GM21528 (cell line): ENCODE data around the gene CD36.
A peak's percentile ranks its signal among the peaks of the same experiment; 100 is the strongest.

ENCODE experiments used
- ATAC-seq: cut with Tn5 transposase; IDR thresholded peaks from one replicate; pipeline ENCODE4 v1.9.1; 2021; ENCODE audit warnings: mild to moderate bottlenecking, moderate library complexity; ENCODE audit not compliant: unreplicated experiment, low FRiP score

Gene CD36

DNA sequence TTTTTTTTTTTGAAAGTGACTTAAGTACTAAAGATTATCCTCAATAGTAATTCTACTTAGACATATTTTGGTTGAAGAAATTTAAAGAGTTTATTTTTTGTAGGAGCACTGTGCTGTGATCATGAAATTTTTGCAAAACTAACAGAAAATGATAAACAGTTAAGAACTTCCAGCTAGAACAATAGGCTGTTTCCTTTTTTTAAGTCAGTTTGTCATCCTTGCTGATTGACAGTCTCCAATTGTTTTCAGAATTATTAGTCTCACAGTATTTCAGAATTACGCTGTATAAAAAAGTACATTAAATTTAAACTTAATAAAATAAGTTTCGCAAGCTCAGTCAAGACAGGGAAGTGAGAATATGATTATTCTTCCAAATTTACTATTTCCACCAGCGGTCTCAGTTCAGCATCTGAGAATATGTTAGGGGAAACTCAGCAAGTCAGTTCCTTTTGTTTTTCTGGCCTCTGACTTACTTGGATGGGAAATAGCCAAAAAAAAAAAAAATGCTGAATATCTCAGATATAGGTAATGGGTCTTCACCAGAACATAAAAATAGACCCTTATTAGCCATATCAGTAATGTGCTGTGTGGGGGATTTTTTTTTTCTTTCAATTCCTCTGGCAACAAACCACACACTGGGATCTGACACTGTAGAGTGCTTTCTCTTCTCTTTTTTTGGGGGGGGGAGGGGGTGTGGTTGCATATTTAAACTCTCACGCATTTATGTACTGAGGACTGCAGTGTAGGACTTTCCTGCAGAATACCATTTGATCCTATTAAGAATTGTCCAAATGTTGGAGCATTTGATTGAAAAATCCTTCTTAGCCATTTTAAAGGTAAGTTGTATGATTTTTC lies at the start of gene CD36:
TSS of gene CD36 (plus strand) at position 732 of the 855 bp plus-strand sequence. CDS start 8,099 bp downstream, outside the sequence.
- ATAC-seq, result peak; percentile 74

DNA sequence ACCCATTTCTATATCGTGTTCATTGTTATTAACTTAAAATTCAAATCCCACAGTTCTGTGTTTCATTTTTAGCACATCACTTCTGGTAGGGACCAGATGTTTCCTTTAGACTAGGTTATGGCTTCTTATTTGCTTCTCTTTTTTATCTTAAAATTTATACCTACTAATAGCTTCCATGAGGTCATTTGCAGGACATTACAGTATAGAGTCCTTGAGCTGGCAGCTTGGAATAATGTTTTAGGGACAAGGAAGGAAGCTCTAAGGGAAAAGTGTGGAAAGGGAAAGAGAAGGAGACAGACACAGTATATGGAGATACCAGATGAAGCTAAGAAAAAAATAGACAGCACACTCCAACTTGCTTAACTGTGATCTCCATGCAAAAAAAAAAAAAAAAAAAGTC lies 48.8 kb upstream of the CD36 start:
- no peak for ATAC-seq

DNA sequence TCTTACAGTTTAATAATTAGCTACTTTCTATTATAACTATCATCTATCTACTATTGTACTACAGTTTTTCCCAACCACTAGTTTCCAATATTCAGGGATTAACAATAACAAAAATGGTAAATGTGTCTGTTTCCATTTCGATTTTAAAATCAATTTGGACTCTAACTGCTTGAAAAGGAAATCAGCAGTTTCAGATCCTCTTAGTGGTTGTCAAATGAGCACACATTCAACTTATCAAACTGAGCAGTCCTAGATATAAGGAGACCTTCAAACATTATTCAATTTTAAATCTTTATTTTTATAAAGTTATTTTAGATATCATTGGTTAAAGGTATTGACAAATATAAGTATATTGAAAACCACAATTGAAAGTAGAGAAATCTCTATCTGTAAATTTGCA lies 46.8 kb upstream of the CD36 start:
- no peak for ATAC-seq

DNA sequence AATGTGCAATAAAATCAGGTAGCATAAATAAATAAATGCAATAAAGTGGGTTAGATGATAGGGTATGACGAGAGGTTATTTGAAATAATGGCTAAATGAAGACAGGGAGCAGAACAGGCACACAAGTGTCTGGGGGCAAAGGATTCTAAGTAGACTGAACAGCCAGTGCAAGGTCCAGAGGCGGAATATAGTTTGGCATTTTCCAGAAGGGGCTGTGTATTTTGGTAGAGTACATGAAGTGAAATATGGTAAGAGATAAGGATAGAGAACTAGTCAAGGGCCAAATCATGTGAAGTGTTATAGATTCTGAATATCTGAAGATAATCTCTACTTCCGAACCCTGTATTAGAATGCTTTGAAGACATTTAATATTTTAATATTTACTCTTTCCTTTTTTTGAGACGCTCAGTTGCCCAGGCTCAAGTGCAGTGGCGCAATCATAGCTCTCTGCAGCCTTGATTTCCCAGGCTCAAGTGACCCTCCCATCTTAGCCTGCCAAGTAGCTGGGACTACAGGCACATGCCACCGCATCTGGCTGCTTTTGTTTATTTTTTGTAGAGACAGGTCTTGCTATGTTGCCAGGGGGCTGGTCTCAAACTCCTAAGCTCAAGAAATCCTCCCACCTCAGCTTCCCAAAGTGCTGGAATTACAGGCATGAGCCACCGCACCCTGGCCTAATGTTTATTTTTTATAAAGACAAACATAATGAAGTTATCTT lies 44.4 kb upstream of the CD36 start:
- no peak for ATAC-seq

DNA sequence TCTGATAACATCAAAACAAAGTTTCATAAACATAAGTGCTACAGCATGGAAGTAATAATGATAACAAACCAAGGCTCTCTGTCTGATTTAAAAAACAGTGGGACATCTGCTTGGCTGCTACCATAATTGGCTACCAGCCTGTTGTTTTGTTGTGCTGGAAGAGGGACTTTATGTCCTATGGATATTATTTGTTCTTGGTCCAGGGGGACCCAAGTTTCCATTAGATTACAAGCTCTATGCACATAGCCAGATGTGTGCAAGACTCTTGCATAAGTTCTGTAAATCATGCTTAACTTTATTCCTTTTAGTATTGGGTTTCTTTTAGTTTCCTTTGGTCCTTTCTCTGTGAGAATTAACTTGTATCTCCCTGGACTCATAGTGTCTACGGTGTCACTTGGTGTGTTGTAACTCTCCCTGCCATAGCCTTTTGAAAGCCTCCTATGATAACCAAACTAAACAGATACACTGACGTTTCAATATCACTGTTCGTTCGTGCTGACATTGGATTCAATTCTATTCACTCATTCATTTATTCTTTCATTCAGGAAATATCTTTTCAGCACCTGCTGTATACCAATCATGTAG lies 41.4 kb upstream of the CD36 start:
- no peak for ATAC-seq

DNA sequence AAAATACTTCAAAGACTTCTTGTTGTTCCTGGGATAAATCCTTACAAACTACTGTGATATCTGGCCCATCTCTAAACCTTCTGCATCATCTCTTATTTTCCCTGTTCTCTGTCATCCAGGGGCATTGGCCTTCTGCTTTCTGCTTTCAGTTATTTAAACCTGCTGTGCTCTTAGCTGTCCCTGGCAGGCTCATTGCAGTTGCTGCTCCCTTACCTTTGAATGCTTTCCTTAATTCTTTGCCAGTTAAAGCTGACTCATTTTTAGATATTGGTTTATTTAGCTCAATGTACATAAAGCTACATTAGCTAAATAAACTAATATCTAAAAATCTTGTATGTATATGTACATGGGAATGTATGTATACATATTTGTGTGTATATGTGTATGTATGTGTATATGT lies 40.6 kb upstream of the CD36 start:
- ATAC-seq, result no peak

DNA sequence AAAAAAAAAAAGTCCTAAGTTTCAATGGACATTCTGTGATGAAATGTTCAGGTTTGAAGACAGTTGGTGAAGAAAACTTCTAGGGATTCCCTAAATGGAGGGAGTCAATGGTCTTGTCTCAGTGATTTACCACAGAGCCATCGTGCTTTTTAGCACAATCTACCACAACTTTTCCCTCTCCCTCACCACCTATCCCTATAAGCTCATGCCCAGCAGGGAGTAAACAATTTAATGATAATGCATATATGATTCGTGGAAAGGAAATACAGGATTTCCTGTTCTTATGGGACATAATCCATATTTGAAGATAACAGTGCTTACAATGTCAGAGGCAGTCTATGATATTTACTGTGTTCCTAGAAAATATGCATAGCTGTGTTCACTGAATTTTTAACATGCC lies 38.4 kb upstream of the CD36 start:
- ATAC-seq, result no peak

DNA sequence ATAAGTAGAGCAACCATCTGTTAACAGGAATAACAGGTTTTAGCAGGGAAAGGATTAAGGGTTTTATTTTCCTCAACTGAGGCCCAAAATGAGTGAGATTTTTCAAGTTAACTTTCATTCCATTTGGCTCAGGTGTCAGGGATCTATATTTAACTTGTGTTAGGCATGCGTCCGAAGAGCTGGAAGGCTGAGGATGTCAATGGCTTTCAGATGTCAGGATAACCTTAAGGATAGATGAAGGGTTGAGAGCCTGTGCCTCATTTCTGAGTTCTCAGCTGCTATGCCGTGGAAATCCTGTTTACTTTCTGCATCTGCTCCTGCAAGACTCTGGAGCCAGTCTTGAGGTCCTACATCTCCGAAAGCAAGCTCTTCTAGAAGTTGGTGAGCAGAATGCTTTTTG lies 36.4 kb upstream of the CD36 start:
- no peak for ATAC-seq

DNA sequence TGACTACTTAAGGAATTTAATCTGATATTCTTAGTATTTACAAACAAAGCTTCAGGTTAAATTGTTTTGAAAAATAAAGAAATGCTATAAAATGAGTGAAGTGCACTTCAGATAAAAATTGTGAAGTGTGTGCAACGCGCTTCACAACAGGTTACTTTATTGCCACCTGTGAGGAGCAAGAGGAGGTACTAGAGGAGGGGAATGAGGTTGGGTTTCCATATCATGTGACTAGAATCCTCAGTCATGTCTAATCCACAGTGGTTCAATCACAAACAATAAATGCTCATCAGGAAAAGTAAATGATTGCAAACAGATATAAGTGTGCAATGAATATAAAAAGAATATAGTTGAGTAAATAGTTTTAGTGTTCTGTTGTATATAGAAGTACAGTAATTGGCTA lies 34.5 kb upstream of the CD36 start:
- ATAC-seq, result no peak

DNA sequence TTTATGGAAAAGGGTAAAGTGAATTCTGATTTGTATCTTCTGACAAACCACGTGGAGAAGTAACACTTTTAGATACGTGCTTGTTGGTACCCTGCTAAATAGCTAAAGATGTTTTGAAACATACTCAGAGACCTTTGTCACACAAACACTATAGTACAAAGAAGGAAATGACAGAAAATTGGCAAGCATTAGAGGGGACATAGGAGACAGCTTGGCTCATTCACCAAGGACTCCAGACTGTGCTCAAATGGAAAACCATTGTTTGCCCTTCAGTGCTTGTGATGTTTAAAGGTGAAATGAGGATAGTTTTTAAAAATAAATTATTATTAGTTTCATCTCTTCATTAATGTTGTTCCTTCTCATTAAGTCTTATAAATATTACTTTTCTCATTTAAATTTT lies 34.0 kb upstream of the CD36 start:
- ATAC-seq, result no peak

DNA sequence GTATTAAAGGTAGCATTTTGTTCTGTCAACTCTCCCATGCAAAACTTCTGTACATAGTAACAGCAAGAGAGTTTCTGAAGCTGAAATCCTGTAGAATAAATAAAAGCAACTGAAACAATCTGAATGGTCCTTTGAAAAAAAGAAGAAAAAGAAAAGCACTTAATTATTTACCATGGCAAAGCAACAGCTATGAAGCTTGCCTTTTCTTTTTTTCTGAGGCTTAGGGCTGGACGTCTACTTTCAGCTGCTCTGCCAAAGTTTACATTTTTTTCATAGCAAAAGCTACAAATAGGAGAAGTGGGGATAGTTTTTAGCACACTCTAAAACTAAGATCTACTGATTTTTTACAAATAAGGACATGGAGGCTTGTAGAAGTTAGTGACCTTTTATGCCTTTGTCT lies 31.3 kb upstream of the CD36 start:
- no peak for ATAC-seq

DNA sequence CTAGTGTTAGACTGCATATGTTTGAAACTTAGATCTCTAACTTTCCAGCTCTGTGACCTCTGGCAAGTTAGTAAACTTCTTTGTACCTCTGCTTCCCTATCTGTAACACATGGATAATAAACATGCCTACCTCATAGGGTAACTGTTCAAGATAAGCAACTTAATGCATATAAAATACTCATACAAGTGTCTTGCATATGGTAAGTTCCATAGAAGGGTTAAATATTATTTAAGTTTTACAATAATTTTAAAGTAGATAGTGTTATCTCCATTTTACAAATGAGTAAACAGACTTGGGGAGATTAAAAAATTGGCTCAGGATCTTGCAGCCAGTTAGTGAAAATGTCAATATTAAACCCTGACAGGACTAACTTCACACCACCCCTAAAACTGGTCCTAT lies 30.1 kb upstream of the CD36 start:
- ATAC-seq, result no peak

DNA sequence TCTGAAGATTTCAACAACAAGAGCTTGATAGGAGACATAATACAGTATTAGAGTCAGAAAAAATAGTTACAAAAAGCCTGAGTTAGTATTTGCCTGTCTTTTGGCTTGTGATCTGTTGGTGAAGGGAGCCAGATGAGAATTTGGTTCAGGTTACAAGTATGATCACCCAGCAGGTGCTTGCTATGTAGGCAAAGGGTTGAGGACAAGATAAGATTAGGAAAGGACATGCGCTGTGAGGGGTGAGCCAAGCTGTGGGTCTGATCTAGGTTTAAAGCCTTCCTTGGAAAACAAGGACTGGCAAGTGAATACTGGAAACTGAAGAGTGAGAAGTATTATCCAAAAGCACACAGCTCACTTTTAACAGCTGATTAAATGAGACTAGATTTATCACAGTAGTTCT lies 28.7 kb upstream of the CD36 start:
- ATAC-seq, result no peak

DNA sequence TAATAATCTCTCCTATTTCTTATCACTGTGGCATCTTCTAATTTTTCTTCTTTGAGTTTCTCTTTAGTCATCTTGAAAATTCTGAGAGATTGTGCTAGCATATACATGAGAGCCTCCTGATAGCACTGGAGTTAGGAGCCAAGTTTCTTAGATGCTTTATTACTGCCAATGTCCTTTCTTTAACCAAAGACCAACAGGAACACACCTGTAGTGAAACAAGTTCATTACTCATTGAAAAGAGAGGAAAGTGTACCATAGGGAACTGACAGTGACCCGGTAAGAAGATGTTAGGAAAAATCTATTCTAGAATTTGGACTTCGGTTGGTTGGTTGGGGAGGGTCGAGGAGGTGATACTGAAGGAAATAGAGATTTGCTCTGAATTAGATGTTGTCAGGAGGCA lies 27.1 kb upstream of the CD36 start:
- no peak for ATAC-seq

DNA sequence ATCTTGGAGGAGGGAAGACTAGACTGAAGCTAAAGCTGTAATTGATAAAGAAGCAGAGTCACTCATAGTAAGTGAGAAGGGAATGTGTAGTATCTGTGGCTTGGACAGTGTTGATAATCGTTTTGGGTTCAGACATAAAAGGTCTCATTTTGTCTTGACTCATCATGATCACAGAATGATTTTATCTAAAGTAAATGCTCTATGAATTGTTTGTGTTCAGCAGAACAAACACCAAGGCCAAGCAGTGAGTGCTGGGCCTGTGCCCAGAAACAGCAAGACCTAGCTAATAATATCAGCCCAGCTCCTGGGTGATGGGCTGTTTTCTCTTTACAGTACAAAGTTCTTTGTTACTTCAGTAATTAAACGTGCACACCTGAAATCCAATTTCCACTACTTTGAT lies 26.7 kb upstream of the CD36 start:
- ATAC-seq, result no peak

DNA sequence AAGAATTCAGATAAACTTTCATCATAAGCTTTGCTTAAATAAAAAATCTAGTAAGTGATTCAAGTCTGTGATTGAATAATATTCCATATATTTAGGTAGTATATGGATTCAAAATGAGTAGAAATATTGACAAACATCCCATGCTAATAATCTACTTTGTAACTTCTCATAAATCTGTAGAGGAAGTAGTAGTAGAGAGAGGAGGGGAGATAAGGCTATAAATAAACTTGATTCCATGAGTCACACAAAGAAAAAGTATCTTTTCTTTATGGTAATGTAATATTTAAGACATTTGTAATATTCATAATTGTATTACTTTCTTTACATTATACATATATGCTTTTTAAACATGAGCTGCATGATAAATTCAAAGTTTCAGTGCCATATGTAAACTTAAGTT lies 25.6 kb upstream of the CD36 start:
- no peak for ATAC-seq

DNA sequence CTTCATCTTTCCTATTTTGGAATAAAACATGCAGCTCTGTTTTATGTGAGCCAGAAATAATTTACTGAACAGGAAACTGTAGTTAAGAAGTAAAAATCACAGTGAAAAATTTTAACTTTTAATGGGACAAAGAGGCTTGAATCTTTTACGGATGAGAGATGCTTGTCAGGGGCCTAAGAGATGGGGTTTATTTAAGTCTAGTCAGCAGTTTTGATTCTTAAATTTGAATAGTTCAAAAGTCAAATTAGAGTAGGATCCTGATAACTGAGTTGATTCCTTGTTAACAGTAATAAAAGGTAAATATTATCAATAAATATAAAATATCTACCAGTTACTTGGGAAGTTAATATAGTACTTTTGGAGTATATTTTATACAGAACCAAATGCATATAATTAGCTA lies 24.9 kb upstream of the CD36 start:
- no peak for ATAC-seq

DNA sequence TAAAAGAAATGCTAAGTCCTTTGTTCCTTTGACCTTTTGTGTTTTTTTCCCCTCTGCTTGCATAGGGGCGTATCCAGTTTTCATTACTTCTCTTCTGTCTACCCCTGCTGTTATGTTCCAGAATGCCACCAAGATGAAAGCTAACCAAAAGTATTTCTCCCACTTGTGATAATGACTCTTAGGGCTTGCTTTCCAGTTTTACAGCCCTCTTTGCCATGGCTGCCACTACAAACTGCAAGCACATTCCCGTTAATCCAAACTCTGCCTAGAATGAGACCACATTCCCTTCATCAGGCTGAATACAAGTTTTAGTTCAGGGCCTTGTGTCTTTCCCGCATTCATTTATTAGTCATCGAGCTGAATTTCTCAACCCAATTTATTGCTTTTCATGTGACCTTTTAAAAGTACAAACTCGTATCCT lies 23.6 kb upstream of the CD36 start:
- ATAC-seq, result no peak

DNA sequence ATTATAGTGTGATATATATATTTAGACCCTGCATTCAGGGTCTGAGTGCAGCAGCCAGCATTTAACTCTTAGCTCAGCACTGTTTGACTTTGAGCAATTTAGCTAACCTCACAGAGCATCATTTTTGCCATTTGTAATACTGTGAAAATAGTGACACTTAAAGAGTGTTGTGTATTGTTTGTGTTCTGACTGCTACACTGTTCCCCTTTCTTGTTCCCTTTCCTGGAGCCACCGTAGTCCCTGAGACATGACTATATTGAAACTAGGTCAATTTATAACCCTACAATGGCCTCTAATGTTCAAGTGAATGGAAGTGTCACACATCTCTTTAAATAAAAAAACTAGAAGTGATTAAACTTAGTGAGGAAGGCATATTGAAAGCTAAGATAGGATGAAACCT lies 20.3 kb upstream of the CD36 start:
- no peak for ATAC-seq

DNA sequence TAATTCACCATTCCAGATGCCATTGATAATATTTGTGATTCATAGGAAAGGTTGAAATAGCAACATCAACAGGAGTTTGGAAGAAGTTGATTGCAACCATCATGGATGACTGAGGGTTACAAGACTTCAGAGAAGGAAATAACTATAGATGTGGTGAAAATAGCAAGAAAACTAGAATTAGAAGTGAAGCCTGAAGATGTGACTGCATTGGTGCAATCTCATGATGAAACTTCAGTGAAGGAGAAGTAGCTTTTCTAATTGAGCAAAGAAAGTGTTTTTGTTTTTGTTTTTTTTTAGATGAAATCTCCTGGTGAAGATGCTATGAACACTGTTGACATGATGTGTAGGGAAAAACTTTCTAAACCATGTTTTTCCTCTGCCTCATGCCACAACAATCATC lies 18.7 kb upstream of the CD36 start:
- ATAC-seq, result no peak

DNA sequence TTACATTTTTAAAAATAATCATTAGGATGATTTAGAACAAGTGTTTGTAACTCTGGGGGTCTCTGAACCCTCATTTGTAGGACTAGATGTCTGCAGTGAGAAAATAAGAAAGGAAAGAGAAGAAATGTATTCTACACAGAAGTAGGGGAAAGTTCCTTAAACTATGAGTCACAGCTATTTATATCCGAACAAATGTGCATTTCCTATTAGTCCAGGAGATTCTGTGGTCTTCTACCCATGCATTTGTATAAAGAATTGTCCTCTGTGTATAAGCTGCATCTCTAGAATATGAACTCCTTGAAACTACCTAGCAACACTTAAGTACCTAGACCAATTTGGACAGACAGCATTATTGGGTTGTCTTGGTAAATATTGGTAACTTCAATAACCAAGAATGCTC lies 15.9 kb upstream of the CD36 start:
- no peak for ATAC-seq
